Stimulated activated CD4-positive, alpha-beta T cell treated with anti-CD3 and anti-CD28 coated beads, Interleukin-1b, Interleukin-23, amount 100 ng/mL, for 24 hours (primary cell): ENCODE measurements around the gene KCTD13.
"Not testable (repeated sequence)": the region's sequence is repeated elsewhere in the genome, so short reads cannot be mapped to it uniquely, and the experiment has no call there.

Experiments
- DNase-seq, 4 experiments: peaks; one replicate each; pipeline ENCODE4 v3.0.0-alpha.2; 2020; ENCODE audit warnings: low read depth in 4 of 4, low spot score in 1 of 4

Gene KCTD13

DNA sequence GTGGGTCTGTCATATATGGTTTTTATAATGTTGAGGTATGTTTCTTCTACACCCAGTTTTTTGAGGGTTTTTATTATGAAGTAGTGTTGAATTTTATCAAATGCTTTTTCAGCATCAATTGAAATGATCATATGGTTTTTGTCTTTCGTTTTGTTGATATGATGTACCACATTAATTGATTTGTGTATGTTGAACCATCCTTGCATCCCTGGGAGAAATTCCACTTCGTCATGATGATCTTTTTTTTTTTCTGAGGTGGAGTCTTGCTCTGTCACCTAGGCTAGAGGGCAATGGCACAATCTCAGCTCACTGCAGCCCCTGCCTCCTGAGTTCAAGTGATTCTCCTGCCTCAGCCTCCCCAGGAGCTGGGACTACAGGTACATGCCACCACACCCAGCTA is 21.9 kb upstream of the KCTD13 start:
- no peak for DNase-seq

DNA sequence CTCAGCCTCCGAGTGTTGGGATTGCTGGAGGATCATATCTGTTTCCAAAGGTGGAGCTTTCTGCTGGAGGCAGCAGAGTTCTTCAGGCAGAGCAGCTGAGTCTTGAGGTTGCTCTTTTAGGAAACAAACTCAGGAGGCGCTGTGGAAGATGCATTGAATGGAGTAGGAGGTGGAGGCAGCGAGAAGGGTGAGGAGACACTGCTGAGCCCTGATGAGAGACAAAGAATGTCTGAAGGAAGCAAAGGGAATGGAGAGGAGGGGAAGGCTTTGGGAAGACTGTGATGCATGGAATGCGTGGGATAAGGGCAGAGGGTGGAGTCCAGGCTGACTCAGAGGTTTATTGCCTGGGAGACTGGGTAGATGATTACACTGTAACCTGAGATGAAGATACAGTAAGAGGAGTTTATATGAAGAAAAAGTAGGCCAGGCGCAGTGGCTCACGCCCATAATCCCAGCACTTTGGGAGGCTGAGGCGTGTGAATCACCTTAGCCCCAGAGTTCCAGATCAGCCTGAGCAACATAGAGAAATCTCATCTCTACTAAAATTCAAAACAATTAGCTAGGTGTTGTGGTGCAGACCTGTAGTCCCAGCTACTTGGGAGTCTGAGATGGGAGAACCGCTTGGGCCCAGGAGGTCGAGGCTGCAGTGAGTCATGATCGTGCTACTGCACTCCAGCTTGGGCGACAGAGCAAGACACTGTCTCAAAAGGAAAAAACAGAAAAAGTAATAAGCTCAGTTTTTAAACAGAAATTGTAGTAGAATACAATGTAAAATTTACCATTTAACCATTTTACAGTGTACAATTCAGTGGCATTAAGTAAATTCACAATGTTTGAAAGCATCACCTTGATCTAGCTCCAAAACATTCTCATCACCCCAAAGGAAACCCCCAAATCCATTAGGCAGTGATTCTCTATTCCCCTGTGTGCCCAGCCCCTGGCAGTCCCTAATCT is 18.1 kb upstream of the KCTD13 start:
- DNase-seq, result no peak

DNA sequence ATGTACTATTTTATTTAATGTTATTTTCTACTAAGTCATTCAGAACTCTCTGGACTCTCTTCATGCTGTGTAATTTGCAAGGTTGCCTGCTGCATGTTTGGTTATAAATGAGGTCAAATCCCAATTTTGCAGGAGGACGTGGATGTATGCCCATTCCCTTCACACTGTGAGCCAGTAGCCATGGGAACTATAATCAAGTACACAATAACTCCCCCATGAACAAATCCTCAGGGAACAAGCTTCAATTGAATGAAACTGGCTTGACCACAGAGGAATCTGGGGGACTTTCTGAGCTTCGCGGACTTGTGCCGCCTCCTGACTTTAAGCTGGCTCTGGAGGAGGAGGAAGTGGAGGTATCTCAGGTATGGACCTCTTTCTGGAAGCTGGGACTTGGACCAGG is 14.6 kb upstream of the KCTD13 start:
- no peak for DNase-seq

DNA sequence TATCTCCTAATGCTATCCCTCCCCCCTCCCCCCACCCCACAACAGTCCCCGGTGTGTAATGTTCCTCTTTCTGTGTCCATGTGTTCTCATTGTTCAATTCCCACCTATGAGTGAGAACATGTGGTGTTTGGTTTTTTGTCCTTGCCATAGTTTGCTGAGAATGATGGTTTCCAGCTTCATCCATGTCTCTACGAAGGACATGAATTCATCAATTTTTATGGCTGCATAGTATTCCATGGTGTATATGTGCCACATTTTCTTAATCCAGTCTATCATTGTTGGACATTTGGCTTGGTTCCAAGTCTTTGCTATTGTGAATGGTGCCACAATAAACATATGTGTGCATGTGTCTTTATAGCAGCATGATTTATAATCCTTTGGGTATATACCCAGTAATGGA is 5.7 kb upstream of the KCTD13 start:
- not testable (repeated sequence) for DNase-seq

DNA sequence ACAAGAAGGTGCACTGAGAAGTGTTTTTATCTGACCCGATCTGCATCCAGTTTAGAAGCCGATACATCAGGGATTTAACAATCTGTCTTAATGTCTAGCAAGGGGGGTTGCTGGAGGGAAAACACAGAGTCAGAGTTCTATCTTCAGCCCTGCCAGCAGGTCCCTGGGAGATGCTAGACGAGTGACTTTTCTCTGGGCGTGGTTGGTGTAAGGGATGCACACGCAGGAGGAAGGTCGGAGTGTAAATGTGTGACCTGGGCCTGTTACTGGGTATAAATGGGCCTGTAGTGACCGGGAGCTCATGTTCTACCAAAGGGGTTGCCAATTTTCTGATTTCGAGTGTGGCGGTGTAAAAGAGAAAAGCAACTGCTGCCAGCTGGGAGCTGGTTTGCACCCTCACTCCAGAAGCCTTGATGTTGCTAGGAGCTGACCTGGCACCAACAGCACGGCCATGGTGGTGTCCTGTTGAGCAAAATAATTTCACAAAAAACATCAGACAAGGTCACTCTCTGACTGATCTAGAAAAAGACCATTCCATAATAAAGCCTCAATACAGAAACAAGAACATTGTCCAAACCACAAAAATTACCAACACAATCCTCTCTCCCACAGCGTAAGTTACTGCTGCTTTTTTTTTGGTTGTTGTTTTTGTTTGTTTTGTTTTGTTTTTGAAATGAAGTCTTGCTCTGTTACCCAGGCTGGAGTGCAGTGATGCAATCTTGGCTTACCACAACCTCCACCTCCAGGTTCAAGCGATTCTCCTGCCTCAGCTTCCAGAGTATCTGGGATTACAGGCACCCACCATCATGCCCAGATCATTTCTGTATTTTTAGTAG is 1.3 kb upstream of the KCTD13 start:
- no peak for DNase-seq

DNA sequence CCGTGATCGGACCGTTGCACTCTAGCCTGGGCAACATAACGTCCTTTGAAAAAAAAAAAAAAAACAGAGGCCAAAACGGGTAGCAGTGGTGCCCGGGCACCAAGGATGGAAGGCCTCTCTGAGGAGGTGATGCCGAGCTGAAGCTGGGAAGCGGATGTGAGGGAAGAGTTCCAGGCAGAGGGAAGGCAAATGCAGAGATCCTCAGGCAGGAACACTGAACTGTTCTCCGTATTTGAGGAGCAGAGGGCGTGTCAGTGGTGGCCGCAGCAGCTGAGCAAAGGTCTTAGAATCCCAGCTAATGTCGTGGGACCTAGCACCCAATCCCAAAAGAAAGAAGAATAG is 656 bp upstream of the KCTD13 start:
- DNase-seq, result no peak

DNA sequence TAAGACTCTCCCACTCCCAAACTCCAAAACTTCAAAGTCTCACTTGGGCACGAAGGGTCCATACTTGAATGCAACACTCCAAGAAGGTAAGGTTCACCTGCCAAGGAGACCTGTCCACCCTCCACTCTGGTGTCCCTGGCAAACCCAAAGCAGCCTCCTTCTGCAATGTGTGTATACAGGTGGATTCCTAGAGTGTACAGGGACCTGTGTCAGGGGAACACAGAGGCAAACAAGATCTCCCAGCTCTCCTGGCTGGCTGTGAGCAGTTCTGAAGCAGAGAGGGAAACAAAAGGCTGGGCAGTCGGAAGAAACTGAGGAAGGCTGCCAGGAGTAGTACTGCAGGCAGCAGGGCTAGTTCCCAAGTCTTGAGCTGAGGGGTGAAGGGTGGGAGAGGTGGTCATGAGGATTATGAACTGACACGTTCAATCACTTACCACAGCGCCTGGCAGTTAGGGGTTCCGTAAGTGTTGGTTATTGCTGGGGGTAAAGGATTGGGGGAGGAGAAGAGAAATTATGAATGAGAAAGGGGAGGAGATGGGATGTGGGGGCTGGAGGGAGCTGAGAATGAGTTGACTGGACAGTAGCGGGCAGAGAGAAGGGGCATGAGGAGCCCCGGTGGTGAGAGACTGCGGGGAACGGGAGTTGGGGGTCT is 795 bp downstream of the KCTD13 start:
- DNase-seq, result no peak

DNA sequence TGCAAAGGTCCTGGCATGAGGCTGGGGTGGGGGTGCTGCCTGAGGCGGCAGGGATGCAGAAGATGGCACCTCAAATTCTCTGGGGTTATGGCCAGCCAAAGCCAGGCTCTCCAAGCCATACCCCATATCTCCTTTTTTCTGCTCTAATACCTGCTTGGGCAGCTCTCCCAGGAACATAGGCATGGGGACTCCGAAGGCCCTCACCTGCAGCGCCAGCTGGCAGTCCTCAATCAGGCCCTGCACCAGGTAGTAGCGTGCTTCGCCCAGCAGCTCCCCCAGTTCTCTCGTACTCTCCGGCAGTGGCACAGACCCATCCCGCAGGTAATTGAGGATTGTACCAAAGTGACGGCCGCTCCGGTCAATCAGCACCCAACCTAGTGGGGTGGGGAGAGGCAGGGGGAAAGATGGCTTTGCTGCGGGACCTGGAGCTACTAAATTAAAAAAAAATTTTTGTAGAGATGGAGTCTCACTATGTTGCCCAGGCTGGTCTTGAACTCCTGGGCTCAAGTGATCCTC is 3.0 kb downstream of the KCTD13 start:
- DNase-seq, result no peak

DNA sequence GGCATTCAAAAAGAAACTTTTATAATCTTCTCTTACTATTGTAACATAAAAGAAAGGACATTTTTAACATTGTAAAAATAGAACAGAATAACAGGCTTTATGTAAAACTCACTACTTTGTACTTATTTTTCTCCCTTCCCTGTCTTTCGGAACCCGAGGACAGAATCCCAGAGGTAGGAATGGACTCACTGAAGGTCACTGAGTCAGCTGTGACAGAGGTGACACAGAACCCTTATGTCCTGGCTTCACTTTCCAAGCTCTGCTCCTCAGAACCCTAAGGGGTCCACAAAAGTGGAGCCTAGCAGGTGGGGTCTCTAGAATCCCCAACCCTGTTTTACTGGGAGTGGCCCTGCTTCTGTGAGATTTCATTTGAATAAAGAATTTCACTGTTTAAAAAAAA is 3.7 kb downstream of the KCTD13 start:
- DNase-seq, result no peak

DNA sequence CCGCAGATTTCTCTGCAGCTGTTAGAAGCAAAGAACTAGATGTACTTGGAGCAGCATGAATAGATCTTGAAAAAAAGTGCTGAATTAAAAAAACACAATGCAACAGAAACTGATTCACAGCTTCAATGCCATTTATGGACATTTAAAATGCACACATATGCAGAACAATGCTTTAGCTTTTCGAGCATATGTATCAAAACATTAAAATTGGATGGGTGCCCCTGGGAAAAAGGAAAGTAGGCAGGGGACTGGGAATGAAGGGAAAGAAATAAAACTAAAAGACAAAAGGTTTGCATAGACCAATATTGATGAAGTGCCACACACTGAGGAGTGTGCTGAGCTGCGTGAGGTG is 5.0 kb downstream of the KCTD13 start:
- DNase-seq, result no peak

DNA sequence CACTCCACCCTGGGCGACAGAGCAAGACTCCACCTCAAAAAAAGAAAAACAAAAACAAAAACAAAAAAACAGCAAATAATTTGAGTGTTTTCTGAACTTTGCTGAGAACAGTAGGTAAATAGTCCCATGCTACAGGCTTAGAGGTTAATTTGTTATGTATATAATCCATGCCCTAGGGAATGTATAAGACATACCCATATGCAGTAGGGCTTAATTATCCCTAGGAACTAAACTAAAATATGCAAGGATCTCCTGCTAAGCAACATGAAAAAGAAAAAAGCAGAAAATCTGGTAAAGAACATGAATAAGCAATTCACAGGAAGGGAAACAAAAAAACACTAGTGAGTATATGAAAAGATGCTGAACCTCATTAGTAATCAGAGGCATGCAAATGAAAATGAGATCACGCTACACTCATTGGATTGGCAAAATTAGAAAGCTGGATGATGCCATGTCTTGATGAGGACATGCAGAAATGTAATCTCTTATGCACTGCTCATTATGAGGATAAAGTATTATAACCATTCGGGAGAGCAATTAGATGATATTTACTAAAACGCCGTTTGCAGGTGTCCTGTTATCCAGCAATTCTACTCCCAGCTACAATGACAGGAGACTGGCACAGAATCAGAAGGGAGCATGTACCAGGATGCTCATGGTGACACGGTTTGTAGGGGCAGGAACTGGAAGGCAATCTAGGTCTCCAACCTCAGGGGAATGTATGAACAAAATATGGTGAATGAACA is 5.6 kb downstream of the KCTD13 start:
- no peak for DNase-seq

DNA sequence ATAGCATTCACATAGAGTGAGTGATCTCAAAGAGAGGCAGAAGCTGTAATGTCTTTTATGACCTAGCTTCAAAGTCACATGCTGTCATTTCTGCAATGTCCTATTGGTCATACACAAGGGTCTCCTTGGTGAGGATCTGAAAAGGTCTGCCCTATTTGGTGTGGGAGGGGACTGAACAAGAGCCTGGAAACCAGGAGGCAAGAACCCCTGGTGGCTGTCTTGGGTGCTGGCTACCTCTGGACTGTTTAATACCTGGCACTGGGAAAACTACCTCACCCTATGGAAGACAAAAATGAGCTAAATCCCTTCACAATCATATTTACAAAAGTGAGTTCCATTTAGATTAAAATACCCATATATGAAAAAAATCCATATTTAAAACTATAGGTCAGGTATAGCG is 9.0 kb downstream of the KCTD13 start:
- no peak for DNase-seq

DNA sequence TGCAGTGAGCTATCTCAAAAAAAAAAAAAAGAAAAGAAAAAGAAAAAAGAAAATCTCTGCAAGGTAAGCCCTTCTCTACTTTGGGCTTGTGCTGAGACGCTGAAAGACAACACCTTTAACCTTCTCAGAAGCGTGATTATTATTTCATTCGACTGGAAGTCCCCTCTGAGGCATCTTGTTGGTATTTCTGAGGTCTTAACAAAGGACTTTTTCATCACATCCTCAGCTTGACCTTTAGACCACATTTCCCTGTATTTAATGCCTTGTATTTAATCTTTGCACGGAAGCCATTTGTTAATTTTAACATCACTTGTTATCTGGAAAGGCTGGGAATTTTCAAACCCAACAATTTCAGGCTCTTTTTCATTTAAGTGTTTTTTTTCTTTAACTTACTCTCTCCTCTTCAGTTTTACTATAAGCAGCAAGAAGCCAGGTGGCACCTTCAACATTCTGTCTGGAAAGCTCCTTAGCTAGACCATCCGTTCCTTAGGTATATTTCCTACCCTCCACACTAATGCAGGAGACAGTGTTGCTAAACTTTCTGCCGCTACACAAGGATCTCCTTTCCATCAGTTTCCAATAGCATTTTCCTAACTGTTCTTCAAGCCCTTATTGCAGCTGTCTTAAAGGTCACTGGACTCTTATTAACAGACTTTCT is 10.3 kb downstream of the KCTD13 start:
- no peak for DNase-seq

DNA sequence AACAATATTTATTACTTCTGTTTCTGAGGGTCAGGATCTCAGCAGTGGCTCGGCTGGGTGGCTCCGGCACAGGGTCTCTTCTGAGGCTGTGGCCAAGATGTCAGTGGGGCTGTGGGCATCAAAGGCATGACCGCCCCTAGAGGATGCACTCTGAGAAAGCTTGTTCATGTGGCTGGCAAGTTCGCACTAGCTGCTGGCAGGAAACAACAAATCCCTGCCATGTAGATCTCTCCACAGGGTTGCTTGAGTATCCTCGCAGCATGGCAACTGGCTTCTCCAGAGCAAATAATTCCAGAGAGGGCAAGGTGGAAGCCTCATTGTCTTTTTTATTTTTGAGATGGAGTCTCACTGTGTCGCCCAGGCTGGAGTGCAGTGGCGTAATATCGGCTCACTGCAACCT is 12.5 kb downstream of the KCTD13 start:
- no peak for DNase-seq

DNA sequence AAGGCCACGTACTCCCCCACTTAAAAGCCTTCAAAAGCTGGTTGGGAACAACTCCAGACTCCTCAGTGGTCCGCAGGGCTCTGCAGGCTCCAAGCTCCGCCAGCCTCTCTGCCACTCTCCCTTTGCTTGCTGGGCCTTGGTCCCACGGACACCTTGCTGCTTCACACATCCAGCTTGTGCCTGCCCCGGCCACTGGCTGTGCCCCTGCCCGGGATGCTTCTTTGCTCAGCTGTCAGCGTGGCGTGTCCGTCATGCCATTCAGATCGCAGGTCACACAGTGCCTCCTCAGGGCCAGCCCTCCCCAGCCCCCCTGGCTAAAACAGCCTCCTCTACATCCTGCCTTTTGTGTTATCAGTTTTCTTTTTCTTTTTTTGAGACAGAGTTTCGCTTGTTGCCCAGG is 13.9 kb downstream of the KCTD13 start:
- no peak for DNase-seq

DNA sequence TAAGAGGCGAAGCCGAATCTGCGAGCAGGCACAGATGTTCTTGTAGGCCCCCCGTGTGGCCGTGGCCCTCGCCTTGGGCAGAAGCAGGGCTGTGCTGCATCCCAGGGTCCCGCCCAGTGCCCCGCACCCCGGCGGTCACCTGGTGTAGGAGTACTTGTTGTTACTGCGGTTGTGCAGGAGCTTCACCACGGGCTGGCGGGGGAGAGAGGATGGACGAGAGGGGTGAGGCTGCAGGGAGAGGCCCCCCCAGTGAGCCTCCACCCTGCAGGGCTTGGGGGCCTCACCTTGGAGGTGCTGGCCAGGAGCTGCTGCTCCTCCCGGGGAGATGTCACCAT is 14.4 kb downstream of the KCTD13 start:
- DNase-seq, result no peak

DNA sequence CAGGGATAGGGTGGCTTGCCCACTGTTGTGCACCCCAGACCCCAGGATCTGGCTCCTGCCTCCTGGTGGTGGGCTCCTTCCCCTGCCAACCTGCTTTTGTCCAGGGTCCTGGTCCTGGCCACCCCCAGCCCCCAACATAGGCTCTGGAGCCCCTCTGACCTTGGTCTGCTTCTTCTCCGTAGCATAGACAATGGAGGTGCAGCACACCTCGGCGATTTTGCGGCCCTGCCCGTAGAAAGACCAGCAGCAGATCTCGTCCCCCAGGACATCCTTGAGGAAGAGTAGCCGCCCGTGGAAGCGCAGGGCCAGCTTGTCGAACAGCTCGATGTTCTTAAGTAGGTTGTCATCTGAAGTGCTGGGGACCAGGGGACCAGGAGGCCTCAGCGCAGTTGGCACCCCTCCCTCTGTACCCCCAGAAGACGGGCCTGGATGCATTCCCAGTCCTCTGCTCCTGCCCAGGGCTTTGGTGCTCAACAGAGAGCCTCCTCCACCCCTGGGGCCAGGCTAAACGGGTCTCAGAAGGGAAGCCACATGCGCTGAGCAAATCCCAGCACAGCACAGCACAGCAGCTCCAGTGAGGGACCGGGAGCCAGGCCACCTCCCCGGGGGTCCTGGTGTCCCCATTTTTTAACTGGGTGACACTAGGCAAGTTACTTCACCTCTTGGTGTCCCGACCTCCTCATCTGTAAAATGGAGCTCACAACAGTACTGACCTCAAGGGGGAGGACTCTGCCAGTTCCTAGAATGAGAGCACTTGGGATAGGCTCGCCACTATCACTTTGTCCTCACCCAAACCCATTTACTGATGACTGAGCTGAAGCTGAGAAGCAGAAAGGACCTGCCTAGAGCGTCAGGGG is 15.0 kb downstream of the KCTD13 start:
- DNase-seq, result no peak

DNA sequence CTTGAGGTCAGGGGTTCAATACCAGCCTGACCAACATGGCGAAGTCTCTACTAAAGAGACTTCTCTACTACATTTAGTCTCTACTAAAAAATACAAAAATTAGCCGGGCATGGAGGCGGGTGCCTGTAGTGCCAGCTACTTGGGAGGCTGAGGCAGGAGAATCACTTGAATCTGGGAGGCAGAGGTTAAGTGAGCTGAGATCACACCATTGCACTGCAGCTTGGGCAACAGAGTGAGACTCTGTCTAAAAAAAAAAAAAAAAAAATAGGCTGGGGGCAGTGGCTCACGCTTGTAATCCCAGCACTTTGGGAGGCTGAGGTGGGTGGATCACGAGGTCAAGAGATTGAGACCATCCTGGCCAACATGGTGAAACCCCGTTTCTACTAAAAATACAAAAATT is 16.2 kb downstream of the KCTD13 start:
- not testable (repeated sequence) for DNase-seq

DNA sequence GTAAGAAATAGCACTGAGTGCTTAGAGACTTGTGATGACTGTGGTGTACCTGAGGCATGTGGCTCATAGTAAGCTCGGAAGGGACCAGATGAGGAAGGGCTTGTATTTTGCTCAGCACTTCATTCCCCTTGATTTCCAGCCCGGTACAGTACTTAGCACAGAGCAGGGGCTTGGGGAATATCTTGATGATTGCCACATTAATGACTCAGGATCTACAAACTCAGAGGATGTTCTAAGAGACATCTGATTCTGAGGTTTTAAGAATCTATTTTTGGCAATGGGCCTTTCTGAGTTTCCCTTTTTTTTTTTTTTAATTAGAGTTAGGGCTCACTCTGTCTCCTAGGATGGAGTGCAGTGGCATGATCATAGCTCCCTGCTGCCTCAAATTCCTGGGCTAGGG is 16.6 kb downstream of the KCTD13 start:
- DNase-seq, result no peak

DNA sequence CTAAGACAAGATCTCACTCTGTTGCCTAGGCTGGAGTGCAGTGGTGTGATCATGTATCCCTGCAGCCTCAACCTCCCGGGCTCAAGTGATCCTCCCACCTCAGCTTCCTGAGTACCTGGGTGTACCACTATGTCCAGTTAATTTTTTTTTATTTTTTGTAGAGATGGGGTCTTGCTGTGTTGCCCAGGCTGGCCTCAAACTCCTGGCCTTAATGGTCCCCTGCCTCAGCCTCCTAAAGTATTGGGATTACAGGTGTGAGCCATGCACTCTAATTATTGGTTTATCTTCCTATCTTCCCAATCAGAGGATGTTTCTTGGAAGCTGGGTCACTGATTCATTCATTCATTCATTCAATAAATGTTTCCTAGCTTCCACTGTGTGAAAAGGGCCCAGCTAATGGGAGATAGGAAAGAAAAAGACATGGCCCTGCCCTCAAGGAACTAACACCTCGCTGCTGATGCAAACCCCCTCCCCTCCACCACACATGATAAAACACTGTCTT is 17.3 kb downstream of the KCTD13 start:
- no peak for DNase-seq
